ENCODE data around the gene POLR3A. TPM values are rescaled to one million over a fixed set of nuclear protein-coding genes. Genes with fewer than 3 reads are reported as not detected.

Gene POLR3A
- total RNA-seq, 2 experiments from 2014 or later = 6.7 to 6.9 TPM

GRCh38 chr10:77983384-77984341 is 45.7 kb downstream of the POLR3A start:
- ChIA-PET POLR2A (interaction anchor here (1.1 kb wide), 1 partner anchor 12 kb away, joined by 3 read pairs; no protein-coding TSS in a partner anchor), CTCF (no interaction called here)
- DNase-seq (no peak), ATAC-seq (ENCODE audit: poor library complexity) (no peak)
- Mint-ChIP-seq H3K27ac (no peak overlapping the region), H3K4me1 (ENCODE audit: low read depth) (no peaks in the 10 kb centered on the region), H3K4me3 (no peak overlapping the region), H3K36me3 (ENCODE audit: low read depth) (peaks cover 94% of the 10 kb centered on the region), H3K27me3 (no peaks in the 10 kb centered on the region), H3K9me3 (no peaks in the 10 kb centered on the region)
- Histone ChIP-seq H3K36me3 (ENCODE audit: insufficient read depth, low read length) (peaks cover 89% of the 10 kb centered on the region), H3K4me1 (ENCODE audit: insufficient read depth, low read length) (no peaks in the 10 kb centered on the region), H3K4me3 (ENCODE audit: low read length) (no peak overlapping the region), H3K9me3 (ENCODE audit: control insufficient read depth in 1 of 2, insufficient read depth in 1 of 2, low read length in 2 of 2) (no peaks in the 10 kb centered on the region), H3K27ac (ENCODE audit: low read depth in 1 of 2, low read length in 2 of 2) (peak overlapping the region in 1 of 2 donors; percentile 10), H3K27me3 (ENCODE audit: control insufficient read depth in 1 of 2, insufficient read depth in 2 of 2, low read length in 2 of 2) (no peaks in the 10 kb centered on the region)
- no peak for TF ChIP-seq CTCF (IDR thresholded peaks at IDR 0.05)
- intact Hi-C loops (cut with DNase I, micrococcal nuclease) = no loop called here

GRCh38 chr10:77981281-77981680 is 48.0 kb downstream of the POLR3A start:
- Mint-ChIP-seq H3K4me1 (ENCODE audit: low read depth) (no peaks in the 10 kb centered on the region), H3K4me3 (no peak overlapping the region), H3K36me3 (ENCODE audit: low read depth) (peaks cover 91% of the 10 kb centered on the region), H3K9me3 (no peaks in the 10 kb centered on the region), H3K27ac (no peak overlapping the region), H3K27me3 (no peaks in the 10 kb centered on the region)
- TF ChIP-seq CTCF (IDR thresholded peaks at IDR 0.05) = no peak
- DNase-seq = no peak
- Histone ChIP-seq H3K27ac (ENCODE audit: low read depth in 1 of 2, low read length in 2 of 2) (no peak overlapping the region), H3K27me3 (ENCODE audit: control insufficient read depth in 1 of 2, insufficient read depth in 2 of 2, low read length in 2 of 2) (no peaks in the 10 kb centered on the region), H3K36me3 (ENCODE audit: insufficient read depth, low read length) (peaks cover 93% of the 10 kb centered on the region), H3K4me3 (ENCODE audit: low read length) (no peak overlapping the region), H3K4me1 (ENCODE audit: insufficient read depth, low read length) (no peaks in the 10 kb centered on the region), H3K9me3 (ENCODE audit: control insufficient read depth in 1 of 2, insufficient read depth in 1 of 2, low read length in 2 of 2) (no peaks in the 10 kb centered on the region)
- ATAC-seq (ENCODE audit: poor library complexity) = no peak
- intact Hi-C loops (cut with DNase I, micrococcal nuclease) = no loop called here
- POLR2A ChIA-PET = no interaction called here
- CTCF ChIA-PET = interaction anchor here (0.7 kb wide), 1 partner anchor 35 kb away, joined by 3 read pairs; no protein-coding TSS in a partner anchor

- Mint-ChIP-seq H3K4me1 (ENCODE audit: low read depth) (no peaks in the 10 kb centered on the region), H3K36me3 (ENCODE audit: low read depth) (peaks cover 82% of the 10 kb centered on the region)
These were observed 50.1 kb downstream of the POLR3A start for GRCh38 chr10:77979221-77979620.

More at GRCh38 chr10:77979221-77979620, 50.1 kb downstream of the POLR3A start:
- CTCF ChIA-PET = no interaction called here
- TF ChIP-seq CTCF (IDR thresholded peaks at IDR 0.05) = no peak
- ATAC-seq (ENCODE audit: poor library complexity) (no peak), DNase-seq (no peak)
- H3K27me3 ChIP-seq (ENCODE audit: control insufficient read depth in 1 of 2, insufficient read depth in 2 of 2, low read length in 2 of 2) = no peaks in the 10 kb centered on the region
- no peaks in the 10 kb centered on the region for H3K9me3 Mint-ChIP-seq
- POLR2A ChIA-PET = no interaction called here
- H3K27ac ChIP-seq (ENCODE audit: low read depth in 1 of 2, low read length in 2 of 2) = no peak overlapping the region
- peaks cover 83% of the 10 kb centered on the region for H3K36me3 ChIP-seq (ENCODE audit: insufficient read depth, low read length)
- no peak overlapping the region for H3K4me3 Mint-ChIP-seq
- intact Hi-C loops (cut with DNase I, micrococcal nuclease) = no loop called here
- H3K4me3 ChIP-seq (ENCODE audit: low read length) = no peak overlapping the region
- H3K9me3 ChIP-seq (ENCODE audit: control insufficient read depth in 1 of 2, insufficient read depth in 1 of 2, low read length in 2 of 2) = no peaks in the 10 kb centered on the region
- no peaks in the 10 kb centered on the region for H3K27me3 Mint-ChIP-seq
- no peak overlapping the region for H3K27ac Mint-ChIP-seq
- no peaks in the 10 kb centered on the region for H3K4me1 ChIP-seq (ENCODE audit: insufficient read depth, low read length)

Measured in CD4-positive, alpha-beta T cell (primary cell).